GM12872 (cell line): Measurements from ENCODE around the gene NMRK2.

Source experiments
- TF ChIP-seq, protein P1 (sequence below): IDR thresholded peaks from 3 replicates; pipeline ENCODE4 v1.5.1; 2011; ENCODE audit warnings: low read depth, mild to moderate bottlenecking, low read length, moderate library complexity; ENCODE audit not compliant: insufficient read depth

The NMRK2 gene

DNA sequence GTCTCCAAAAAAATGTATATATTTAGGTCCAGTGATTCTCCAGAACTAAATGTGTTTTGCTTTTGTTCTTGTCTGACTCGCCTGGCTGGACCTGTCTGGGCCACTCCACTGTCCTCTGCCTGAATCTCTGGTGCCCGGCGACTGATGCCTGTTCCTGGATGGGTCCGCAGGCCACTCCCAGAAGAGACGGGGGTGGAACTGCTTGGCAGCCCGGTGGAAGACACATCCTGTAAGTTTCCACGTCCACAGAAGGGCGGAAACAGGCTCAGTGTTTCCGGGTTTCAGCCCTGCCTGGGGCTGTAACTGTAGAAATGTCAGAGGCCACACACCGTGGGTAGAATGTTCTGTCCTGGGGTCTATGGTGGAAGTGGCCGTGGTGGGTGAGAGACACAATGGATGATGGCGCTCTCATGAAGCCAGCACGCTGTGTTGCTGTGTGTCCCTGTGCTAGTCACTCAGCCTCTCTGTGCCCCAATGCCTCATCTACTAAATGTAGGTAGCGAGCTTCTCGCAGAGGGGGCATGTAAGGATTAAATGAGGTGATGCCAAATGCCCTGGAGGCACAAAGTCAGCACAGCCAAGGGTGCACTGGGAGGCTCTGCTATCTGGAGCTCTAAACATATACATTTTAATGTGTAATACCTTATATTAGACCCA is 30.4 kb upstream of the NMRK2 start:
- TF ChIP-seq, protein P1, sequence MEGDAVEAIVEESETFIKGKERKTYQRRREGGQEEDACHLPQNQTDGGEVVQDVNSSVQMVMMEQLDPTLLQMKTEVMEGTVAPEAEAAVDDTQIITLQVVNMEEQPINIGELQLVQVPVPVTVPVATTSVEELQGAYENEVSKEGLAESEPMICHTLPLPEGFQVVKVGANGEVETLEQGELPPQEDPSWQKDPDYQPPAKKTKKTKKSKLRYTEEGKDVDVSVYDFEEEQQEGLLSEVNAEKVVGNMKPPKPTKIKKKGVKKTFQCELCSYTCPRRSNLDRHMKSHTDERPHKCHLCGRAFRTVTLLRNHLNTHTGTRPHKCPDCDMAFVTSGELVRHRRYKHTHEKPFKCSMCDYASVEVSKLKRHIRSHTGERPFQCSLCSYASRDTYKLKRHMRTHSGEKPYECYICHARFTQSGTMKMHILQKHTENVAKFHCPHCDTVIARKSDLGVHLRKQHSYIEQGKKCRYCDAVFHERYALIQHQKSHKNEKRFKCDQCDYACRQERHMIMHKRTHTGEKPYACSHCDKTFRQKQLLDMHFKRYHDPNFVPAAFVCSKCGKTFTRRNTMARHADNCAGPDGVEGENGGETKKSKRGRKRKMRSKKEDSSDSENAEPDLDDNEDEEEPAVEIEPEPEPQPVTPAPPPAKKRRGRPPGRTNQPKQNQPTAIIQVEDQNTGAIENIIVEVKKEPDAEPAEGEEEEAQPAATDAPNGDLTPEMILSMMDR = no peak

- TF ChIP-seq, protein P1 = no peak
These were observed 28.6 kb upstream of the NMRK2 start for GRCh38 chr19:3904233-3904632.

DNA sequence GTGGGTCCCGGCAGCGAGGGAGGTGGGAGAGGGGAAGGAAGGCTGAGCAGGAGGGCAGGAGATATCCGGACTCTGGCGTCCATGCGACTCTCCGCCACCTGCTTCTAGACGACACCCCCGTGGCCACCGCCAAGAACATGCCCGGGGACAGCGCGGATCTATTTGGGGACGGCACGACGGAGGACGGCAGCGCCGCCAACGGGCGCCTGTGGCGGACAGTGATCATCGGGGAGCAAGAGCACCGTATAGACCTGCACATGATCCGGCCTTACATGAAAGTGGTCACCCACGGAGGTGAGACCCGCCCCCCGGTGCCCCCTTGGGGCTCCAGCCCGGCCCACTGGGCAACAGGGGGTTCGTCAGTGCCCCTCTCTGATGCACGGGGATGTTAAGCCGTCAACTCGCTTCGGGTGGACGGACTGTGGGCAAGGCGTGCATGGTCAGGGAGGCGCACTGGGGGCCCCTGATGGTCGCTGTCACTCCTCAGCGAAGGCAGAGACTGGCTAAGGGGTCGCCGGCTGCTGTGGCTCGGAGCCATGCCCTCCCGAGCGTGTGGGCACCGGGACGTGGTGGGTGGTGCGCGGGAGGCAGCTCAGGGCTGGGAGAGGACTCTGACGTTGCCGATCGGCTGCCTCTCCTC is 25.1 kb upstream of the NMRK2 start:
- TF ChIP-seq, protein P1 = no peak

- TF ChIP-seq, protein P1 = no peak
These were observed 24.4 kb upstream of the NMRK2 start for GRCh38 chr19:3908266-3909054.

DNA sequence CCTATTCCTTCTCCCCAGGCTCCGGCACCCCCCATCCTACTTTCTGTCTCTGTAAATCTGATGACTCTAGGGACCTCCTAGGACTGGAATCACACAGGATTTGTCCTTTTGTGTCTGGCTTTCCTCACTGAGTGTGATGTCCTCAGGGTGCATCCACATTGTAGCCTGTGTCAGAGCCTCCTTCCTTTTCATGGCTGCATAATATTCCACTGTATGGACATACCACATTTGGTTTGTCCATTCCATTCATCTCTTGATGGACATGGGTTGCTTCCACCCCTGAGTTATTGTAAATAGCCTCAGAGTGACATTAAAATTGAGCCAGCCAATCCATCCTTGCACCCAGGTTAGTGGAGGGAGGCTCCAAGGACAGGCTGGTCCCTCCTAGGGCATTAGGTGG is 22.8 kb upstream of the NMRK2 start:
- TF ChIP-seq, protein P1 = no peak

GRCh38 chr19:3914199-3914598 is 18.7 kb upstream of the NMRK2 start:
- TF ChIP-seq, protein P1 = no peak

GRCh38 chr19:3916033-3916432 is 16.8 kb upstream of the NMRK2 start:
- TF ChIP-seq, protein P1 = no peak
